Activated naive CD8-positive, alpha-beta T cell treated with anti-CD3 and anti-CD28 coated beads, Interleukin-2, amount 50 U/mL, for 16 hours (primary cell): Measurements from ENCODE around the gene NUDT2.

Source experiments
- DNase-seq: peaks from one replicate; pipeline ENCODE4 v3.0.0-alpha.2; 2020; ENCODE audit warnings: low read depth, low spot score

NUDT2 gene

GRCh38 chr9:34384368-34385165 is 55.2 kb downstream of the NUDT2 start:
- no peak for DNase-seq

- DNase-seq = no peak
Measured at GRCh38 chr9:34385561-34386230, 56.3 kb downstream of the NUDT2 start.

DNA sequence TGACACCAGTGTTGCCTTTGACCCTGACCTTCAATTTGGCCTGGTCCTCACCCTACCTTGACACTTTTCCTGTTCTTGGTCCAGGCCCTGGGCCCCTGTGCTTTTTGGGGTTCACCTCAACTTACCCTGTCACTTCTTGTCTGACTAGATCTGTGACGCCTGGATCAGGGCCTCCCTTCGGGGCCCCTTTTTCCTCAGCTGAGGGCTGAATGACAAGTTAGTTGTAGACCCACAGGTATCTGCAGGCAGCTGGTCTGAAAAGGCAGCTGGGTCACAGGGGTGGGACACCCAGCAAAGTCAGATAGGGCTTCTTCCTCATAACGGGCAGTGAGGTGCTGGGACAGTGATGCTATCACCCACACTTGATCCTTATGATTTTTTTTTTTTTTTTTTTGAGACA is 57.3 kb downstream of the NUDT2 start:
- DNase-seq = no peak

DNA sequence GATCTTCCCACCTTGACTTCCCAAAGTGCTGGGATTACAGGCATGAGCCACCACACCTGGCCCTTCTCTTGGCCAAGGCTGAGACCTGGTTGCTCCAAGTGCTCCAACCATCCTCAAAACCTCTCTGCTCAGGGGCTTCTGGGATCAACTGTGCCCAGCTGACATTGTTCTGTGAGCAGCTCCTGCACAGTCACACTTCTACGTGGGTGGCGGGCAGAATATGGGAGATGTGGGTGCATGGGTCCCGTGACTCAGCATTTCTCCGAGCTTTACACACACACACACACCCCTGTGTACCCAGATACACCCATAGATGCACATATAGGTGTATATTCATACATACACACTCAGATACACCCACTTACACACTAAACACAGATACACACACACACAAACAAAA is 57.9 kb downstream of the NUDT2 start:
- DNase-seq = no peak

DNA sequence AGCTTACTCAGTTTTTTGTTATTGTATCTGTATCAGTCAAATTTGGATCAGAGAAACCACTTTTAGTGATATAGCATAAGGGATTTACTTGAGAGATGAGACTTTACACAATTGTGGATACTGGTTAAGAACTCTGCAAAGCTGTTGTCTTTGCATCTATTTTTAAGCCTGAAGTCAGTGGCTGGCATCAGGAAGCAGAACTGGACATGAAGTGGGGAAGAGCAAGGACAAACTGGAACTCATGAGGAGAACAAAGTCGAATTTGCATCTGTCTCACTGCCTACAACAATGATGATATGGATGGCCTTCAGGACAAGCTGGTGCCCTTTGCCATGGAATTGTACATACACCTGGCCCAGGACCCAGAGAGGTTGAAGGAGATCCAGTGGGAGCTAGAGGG is 63.1 kb downstream of the NUDT2 start:
- no peak for DNase-seq
